Camera-type eye (tissue), 1 donor: ENCODE measurements around the gene TRIM44. TPM values are rescaled to one million over a fixed set of nuclear protein-coding genes. Genes with fewer than 3 reads are reported as not detected.

Experiments used
- total RNA-seq: library from RNA; depleted of rRNA; stranded (reverse); fragments of >200 nt; gene quantifications from one replicate; pipeline ENCODE4 v1.2.3, GENCODE V29; 2014

TRIM44 gene, protein sequence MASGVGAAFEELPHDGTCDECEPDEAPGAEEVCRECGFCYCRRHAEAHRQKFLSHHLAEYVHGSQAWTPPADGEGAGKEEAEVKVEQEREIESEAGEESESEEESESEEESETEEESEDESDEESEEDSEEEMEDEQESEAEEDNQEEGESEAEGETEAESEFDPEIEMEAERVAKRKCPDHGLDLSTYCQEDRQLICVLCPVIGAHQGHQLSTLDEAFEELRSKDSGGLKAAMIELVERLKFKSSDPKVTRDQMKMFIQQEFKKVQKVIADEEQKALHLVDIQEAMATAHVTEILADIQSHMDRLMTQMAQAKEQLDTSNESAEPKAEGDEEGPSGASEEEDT
- total RNA-seq, result 32.0 TPM

DNA sequence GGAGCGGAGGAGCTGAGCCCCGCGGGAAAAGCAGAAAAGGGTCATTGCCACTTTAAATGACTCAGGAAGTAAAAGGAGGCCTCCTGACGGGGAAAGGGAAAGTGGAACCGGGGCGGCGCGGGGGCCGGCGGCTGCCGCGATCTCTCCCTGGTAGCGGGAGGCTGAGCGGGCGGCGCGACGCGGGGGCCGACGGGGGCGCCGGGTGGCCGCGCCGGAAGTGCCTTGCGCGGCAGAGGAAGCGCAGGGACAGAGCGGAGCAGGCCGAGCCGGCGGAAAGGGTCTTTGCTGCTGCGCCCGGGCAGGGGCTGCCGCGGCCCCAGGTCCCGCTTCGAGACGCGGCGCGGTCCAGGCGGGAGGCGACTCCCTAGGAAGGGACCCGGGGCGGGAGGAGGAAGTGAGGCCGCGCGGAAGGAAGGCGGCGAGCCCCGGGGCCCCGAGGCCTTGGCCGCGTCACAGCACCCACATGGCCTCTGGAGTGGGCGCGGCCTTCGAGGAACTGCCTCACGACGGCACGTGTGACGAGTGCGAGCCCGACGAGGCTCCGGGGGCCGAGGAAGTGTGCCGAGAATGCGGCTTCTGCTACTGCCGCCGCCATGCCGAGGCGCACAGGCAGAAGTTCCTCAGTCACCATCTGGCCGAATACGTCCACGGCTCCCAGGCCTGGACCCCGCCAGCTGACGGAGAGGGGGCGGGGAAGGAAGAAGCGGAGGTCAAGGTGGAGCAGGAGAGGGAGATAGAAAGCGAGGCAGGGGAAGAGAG, at the start of gene TRIM44:
Gene TRIM44, plus strand, starts transcription at position 127 of the 759 bp plus-strand sequence. Its CDS starts 337 bp downstream, at position 464.

DNA sequence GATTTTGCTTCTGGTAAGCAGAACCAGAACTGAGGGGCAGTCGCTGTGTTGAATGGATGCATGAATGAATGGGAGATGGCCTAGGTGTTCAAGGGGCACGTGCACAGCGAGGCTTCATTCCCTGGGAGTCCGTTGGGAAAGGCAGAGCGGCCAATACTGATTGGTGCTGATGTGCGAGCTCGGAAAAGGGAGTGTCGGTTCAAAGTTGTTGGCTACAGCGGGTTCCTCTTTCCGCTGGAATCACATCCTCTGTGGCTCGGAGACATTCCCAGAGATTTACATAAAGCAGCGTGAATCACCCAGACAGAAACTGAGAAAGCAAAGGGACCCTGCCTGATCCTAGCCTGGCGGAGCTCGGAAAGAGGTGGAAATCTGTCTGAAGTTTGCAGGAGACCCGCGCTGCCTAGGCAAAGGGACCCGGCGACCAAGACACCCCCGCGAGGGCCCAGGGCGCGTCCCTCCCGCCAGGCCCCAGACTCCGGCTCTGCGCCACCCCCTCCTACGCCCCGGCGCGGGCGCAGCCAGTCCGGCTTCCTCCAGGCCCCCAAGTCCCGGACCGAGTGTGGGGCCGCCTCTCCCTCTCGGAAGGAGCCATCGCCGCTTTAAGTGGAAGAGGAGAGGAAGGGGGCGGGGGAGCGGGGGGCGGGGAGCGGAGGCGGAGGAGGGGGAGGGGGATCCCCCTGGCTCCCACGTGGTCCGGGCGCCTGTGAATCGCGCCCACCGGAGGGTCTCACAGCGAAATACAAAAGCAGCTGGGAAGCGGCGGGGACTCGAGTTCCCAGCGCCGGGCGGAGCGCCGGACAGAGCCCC, 44.7 kb upstream of the TRIM44 start, which contains the start of gene FJX1:
Gene FJX1, plus strand, starts transcription at position 774 of the 810 bp plus-strand sequence. CDS start 177 bp downstream, outside the sequence.

Other genes with a start within 250 kb of the TRIM44 start
- gene SLC1A2, start 243.2 kb upstream of the TRIM44 start, total RNA-seq, result 101 TPM
- 20.3 TPM for gene PAMR1, start 137.2 kb upstream of the TRIM44 start, total RNA-seq
- gene FJX1, start 44.3 kb upstream of the TRIM44 start, total RNA-seq, result 29.5 TPM